K562 (cell line): ENCODE results near the gene SRI. TPM values are rescaled to one million over a fixed set of nuclear protein-coding genes. Genes with fewer than 3 reads are reported as not detected.

Experiments used
- ATAC-seq: fragments of 200-7000 bp; cut with Tn5 transposase; 3 replicates; pipeline ENCODE4 v1.9.1; 2020; ENCODE audit warnings: moderate library complexity
- BruUV-seq: library from RNA; stranded (reverse); fragments of 400-500 nt; replicated peaks from 2 replicates; lab custom pipeline; 2021; lab: Mats Ljungman, UMichigan
- CTCF ChIA-PET: fragments of 300-600 bp; formaldehyde crosslinking; extraction: SDS; loops from one replicate; lab custom pipeline; 2021; ENCODE audit warnings: low intra/inter-chr PET ratio; lab: Yijun Ruan, JAX
- POLR2A ChIA-PET: fragments of 300-600, 350-650 bp; sonication (Branson Sonifier 250); formaldehyde crosslinking; extraction: SDS; loops from one replicate; lab custom pipeline; 2021; ENCODE audit warnings: antibody characterized with exemption, inconsistent platforms; lab: Yijun Ruan, JAX
- DNase-seq, 4 experiments: peaks; one replicate each; pipeline versions ENCODE4 v3.0.0 to v3.0.0-alpha.2; 2011 to 2018; ENCODE audit warnings: low spot score in 3 of 4, mixed read lengths in 3 of 4; ENCODE audit errors: extremely low read depth in 1 of 4
- FAIRE-seq: peaks from 2 replicates; lab custom pipeline; 2011; peaks lifted over from hg19 to GRCh38; lab: Jason Lieb, UNC
- H2AFZ ChIP-seq: 2 replicates; pipeline ENCODE4 v1.6.0; 2011; ENCODE audit warnings: low read depth, low read length, control low read depth, inconsistent platforms
- H3K27ac ChIP-seq: fragments of 200-600 bp; 3 replicates; pipeline ENCODE4 v1.8.0; 2011; ENCODE audit warnings: low read depth, mild to moderate bottlenecking, control low read depth, inconsistent platforms, low read length, moderate library complexity, mixed read lengths; ENCODE audit errors: extremely low read depth
- H3K27me3 ChIP-seq, 2 experiments: fragments of 300-600 bp in 1 of 2; 2 replicates in 1 of 2; 3 replicates in 1 of 2; pipeline versions ENCODE4 v1.6.0 to v1.8.0; 2011; ENCODE audit warnings: inconsistent platforms in 2 of 2, low read length in 2 of 2, mild to moderate bottlenecking in 1 of 2, mixed read lengths in 1 of 2, moderate library complexity in 1 of 2; ENCODE audit not compliant: control insufficient read depth in 2 of 2, insufficient read depth in 2 of 2
- H3K36me3 ChIP-seq: fragments of 300-600 bp; 3 replicates; pipeline ENCODE4 v1.8.0; 2011; ENCODE audit warnings: mild to moderate bottlenecking, low read length, inconsistent platforms; ENCODE audit not compliant: control insufficient read depth, insufficient read depth
- H3K4me1 ChIP-seq, 2 experiments: fragments of 200-600 bp in 1 of 2; replicated peaks in 1 of 2; 2 replicates in 1 of 2; 3 replicates in 1 of 2; pipeline versions ENCODE4 v1.5.1 to v1.8.0; 2011; ENCODE audit warnings: inconsistent platforms in 2 of 2, low read length in 2 of 2, mild to moderate bottlenecking in 1 of 2, mixed read lengths in 1 of 2, moderate library complexity in 1 of 2; ENCODE audit not compliant: control insufficient read depth in 2 of 2, insufficient read depth in 2 of 2
- H3K4me2 ChIP-seq: 2 replicates; pipeline ENCODE4 v1.6.1; 2011; ENCODE audit warnings: low read length, control low read depth, inconsistent platforms, mixed read lengths; ENCODE audit not compliant: insufficient read depth
- H3K4me3 ChIP-seq: fragments of 200-600 bp; sonication (generic), shearing (Covaris generic); 2 replicates; pipeline ENCODE4 v1.5.1; 2016; ENCODE audit warnings: control low read depth, inconsistent platforms
- H3K79me2 ChIP-seq: fragments of 200-600 bp; 3 replicates; pipeline ENCODE4 v1.8.0; 2011; ENCODE audit warnings: low read length, inconsistent platforms; ENCODE audit not compliant: control insufficient read depth, insufficient read depth
- H3K9ac ChIP-seq, 2 experiments: 2 replicates each; pipeline versions ENCODE4 v1.6.0 to v1.6.1; 2011; ENCODE audit warnings: low read depth in 2 of 2, low read length in 2 of 2, control low read depth in 1 of 2, inconsistent platforms in 1 of 2, mild to moderate bottlenecking in 1 of 2, mixed read lengths in 1 of 2; ENCODE audit not compliant: insufficient read depth in 1 of 2
- H3K9me1 ChIP-seq: one replicate; pipeline ENCODE4 v1.6.0; 2011; ENCODE audit warnings: inconsistent platforms, mild to moderate bottlenecking, low read length, moderate library complexity; ENCODE audit not compliant: control insufficient read depth, insufficient read depth
- H3K9me3 ChIP-seq: replicated peaks from 2 replicates; pipeline ENCODE4 v1.5.1; 2011; ENCODE audit warnings: low read depth, low read length, inconsistent platforms; ENCODE audit not compliant: control insufficient read depth, insufficient read depth
- H4K20me1 ChIP-seq: replicated peaks from 2 replicates; pipeline ENCODE4 v1.6.1; 2011; ENCODE audit warnings: low read length, inconsistent platforms, mixed read lengths; ENCODE audit not compliant: control insufficient read depth, insufficient read depth
- ETV6 ChIP-seq, 3 experiments: fragments of 150-350 bp in 1 of 3; sonication (generic) in 1 of 3; formaldehyde crosslinking in 1 of 3; IDR thresholded peaks; 2 replicates each; pipeline versions ENCODE4 v1.6.1 to v1.8.0; 2014 to 2022; ENCODE audit warnings: borderline replicate concordance in 2 of 3, low read depth in 2 of 3, antibody characterized with exemption in 1 of 3, low read length in 1 of 3, mild to moderate bottlenecking in 1 of 3, missing genetic modification reagents in 1 of 3
- FOXJ3 ChIP-seq: sonication (generic); formaldehyde crosslinking; IDR thresholded peaks from 2 replicates; pipeline ENCODE4 v1.4.0; 2020; ENCODE audit warnings: mild to moderate bottlenecking, missing genetic modification reagents
- MXI1 ChIP-seq: IDR thresholded peaks from 2 replicates; pipeline ENCODE4 v1.6.1; 2011; ENCODE audit warnings: low read depth, mild to moderate bottlenecking, improper control_type of control experiment, low read length
- SREBF2 ChIP-seq: sonication (generic); formaldehyde crosslinking; IDR thresholded peaks from 2 replicates; pipeline ENCODE4 v1.4.0; 2020; ENCODE audit warnings: mild to moderate bottlenecking, missing genetic modification reagents
- TSHZ1 ChIP-seq: fragments of 250-450 bp; sonication (Bioruptor Pico); IDR thresholded peaks from 2 replicates; pipeline ENCODE4 v1.4.0; 2020; ENCODE audit warnings: mild to moderate bottlenecking, moderate library complexity
- ZNF146 ChIP-seq: IDR thresholded peaks from one replicate; pipeline ENCODE4 v1.6.1; 2018; ENCODE audit warnings: missing compliant biosample characterization; ENCODE audit not compliant: unreplicated experiment
- ZNF707 ChIP-seq: fragments of 250-450 bp; sonication (Bioruptor Pico); conservative IDR thresholded peaks from 2 replicates; pipeline ENCODE4 v1.8.0; 2022; ENCODE audit warnings: inconsistent platforms, mild to moderate bottlenecking, moderate library complexity
- ZNF764 ChIP-seq: fragments of 250-450 bp; sonication (Bioruptor Pico); IDR thresholded peaks from 2 replicates; pipeline ENCODE4 v1.4.0; 2020; ENCODE audit warnings: low read depth, mild to moderate bottlenecking, moderate library complexity
- WGBS: fragments of 100-300 bp; shearing (Covaris generic); methylation state at CpG from one replicate; pipeline ENCODE4 v1.1.6; 2016; ENCODE audit warnings: low coverage, mixed read lengths; ENCODE audit not compliant: insufficient coverage; ENCODE audit errors: missing lambda C conversion rate; 5-methylcytosine and 5-hydroxymethylcytosine counted together
- in situ Hi-C: fragments of 300-500 bp; cut with MboI; formaldehyde crosslinking; loops from 4 replicates; pipeline ENCODE4 v1.15.0; 2018; ENCODE audit warnings: inconsistent platforms, mixed read lengths
- intact Hi-C: fragments of 100-400 bp; cut with micrococcal nuclease; formaldehyde crosslinking; loops from 2 replicates; pipeline ENCODE4 v1.14.2; 2022
- polyA plus RNA-seq, 8 experiments: library from polyadenylated mRNA; depleted of rRNA in 4 of 8; stranded (reverse) in 5 of 8; unstranded in 3 of 8; fragments of >200 nt; fragmentation: Nextera tagmentation in 2 of 8; fragmentation: Illumina TruSeq in 1 of 8; extraction: Ambion mirVana in 2 of 8; extraction: Trizol in 1 of 8; gene quantifications; 2 replicates each; pipeline versions ENCODE4 v1.2.1 to v1.2.3, GENCODE V29; 2011 to 2014; ENCODE audit warnings: inconsistent platforms in 1 of 8, missing spikeins in 1 of 8
- total RNA-seq, 7 experiments: library from RNA; depleted of rRNA in 6 of 7; stranded (reverse); fragments of >200 nt in 6 of 7; fragmentation: Illumina TruSeq in 2 of 7; extraction: Trizol in 2 of 7; gene quantifications; 2 replicates each; pipeline versions ENCODE4 v1.2.1 to v1.2.3, GENCODE V29; 2011 to 2021; ENCODE audit warnings: low replicate concordance in 1 of 7
- TF ChIP-seq, protein P1 (sequence below): fragments of 450-650 bp; conservative IDR thresholded peaks from 2 replicates; pipeline ENCODE4 v1.6.1; 2016; ENCODE audit warnings: missing genetic modification characterization, low read depth, mild to moderate bottlenecking, missing compliant biosample characterization, moderate library complexity
- TF ChIP-seq, protein P2 (sequence below): fragments of 450-650 bp; IDR thresholded peaks from 2 replicates; pipeline ENCODE4 v1.6.1; 2016; ENCODE audit warnings: low read depth, mild to moderate bottlenecking, moderate library complexity

Gene SRI
- total and polyA plus RNA-seq, 9 of the 15 experiments (the other 6 are each of a cell fraction or from before 2014, with no cell fraction given): 56.4 to 158 (median 119) TPM

DNA sequence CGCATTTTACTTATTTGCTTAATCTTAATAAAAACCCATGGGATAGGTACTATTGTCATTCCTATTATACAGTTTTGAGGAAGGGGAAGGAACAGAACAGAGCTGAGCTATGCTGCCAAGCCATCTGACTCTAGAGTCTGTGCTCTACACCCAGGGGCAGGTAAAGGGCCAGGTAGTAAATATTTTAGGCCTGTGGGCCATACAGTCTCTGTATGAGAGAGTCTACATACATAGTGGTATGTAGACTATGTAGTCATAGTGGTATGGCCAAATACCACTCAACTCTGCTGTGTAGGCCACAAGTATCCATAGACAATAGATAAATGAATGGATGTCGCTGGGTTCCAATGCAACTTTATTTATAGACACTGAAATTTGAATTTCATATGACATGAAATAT lies 3.4 kb upstream of the SRI start:
- Histone ChIP-seq H3K27ac (no peak overlapping the region), H3K79me2 (peaks cover 16% of the 10 kb centered on the region), H3K27me3 (no peaks in the 10 kb centered on the region), H3K9me1 (no peaks in the 10 kb centered on the region), H4K20me1 (no peaks in the 10 kb centered on the region), H3K36me3 (no peaks in the 10 kb centered on the region), H3K4me3 (no peak overlapping the region), H2AFZ (no peak overlapping the region), H3K4me1 (peaks cover 0 to 10% of the 10 kb centered on the region in 2 experiments; a peak in 3 of 5 replicates), H3K9me3 (no peaks in the 10 kb centered on the region), H3K9ac (no peak overlapping the region), H3K4me2 (no peak overlapping the region)
- POLR2A ChIA-PET: interaction anchor here (0.6 to 1.0 kb wide), 2 partner anchors 11 to 16 kb away, joined by 3 read pairs; no protein-coding TSS in a partner anchor
- WGBS: 54% methylated on average over 2 of the region's 2 CpGs
- CTCF ChIA-PET: no interaction called here
- in situ Hi-C loops: no loop called here
- no peak for ATAC-seq
- no TSS peak for BruUV-seq
- intact Hi-C loops: no loop called here
- TF ChIP-seq ZNF146 (no peak), ZNF707 (CRISPR knock-in tag) (no peak), MXI1 (no peak), ZNF764 (no peak), TSHZ1 (CRISPR knock-in tag) (no peak), ETV6 (IDR thresholded peaks at IDR 0.05; ENCODE audit: borderline replicate concordance in 1 of 2, low read depth in 2 of 2, low read length in 1 of 2) (no peak), ETV6 (CRISPR knock-in tag; IDR thresholded peaks at IDR 0.05; ENCODE audit: borderline replicate concordance) (no peak), FOXJ3 (CRISPR knock-in tag) (no peak), SREBF2 (CRISPR knock-in tag) (no peak)
- TF ChIP-seq, protein P1, sequence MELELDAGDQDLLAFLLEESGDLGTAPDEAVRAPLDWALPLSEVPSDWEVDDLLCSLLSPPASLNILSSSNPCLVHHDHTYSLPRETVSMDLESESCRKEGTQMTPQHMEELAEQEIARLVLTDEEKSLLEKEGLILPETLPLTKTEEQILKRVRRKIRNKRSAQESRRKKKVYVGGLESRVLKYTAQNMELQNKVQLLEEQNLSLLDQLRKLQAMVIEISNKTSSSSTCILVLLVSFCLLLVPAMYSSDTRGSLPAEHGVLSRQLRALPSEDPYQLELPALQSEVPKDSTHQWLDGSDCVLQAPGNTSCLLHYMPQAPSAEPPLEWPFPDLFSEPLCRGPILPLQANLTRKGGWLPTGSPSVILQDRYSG (tag): no peak
- TF ChIP-seq, protein P2, sequence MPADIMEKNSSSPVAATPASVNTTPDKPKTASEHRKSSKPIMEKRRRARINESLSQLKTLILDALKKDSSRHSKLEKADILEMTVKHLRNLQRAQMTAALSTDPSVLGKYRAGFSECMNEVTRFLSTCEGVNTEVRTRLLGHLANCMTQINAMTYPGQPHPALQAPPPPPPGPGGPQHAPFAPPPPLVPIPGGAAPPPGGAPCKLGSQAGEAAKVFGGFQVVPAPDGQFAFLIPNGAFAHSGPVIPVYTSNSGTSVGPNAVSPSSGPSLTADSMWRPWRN: no peak
- no peak for FAIRE-seq
- DNase-seq: no peak
